ENCODE measurements around the gene DNAJB5.

GRCh38 chr9:34995670-34996060, 6.1 kb downstream of the DNAJB5 start:
- TF ChIP-seq CTCF (IDR thresholded peaks at IDR 0.05) (no peak), POLR2A (IDR thresholded peaks at IDR 0.05) (no peak)

Measured in Peyer's patch (tissue), 4 donors.